Upper lobe of left lung (tissue), 6 donors: ENCODE results near the gene CSNK2B. TPM values are rescaled to one million over a fixed set of nuclear protein-coding genes. Genes with fewer than 3 reads are reported as not detected.

Source experiments
- ATAC-seq, 2 donors: fragments of 200-7000 bp; cut with Tn5 transposase; one replicate each; pipeline ENCODE4 v1.9.1; 2022; ENCODE audit warnings: mild to moderate bottlenecking in 2 of 2, moderate library complexity in 2 of 2; ENCODE audit not compliant: low FRiP score in 2 of 2
- DNase-seq, 2 donors: peaks; one replicate each; pipeline ENCODE4 v3.0.0-alpha.2; 2019 to 2020
- H3K27ac ChIP-seq, 4 donors: fragments of 200-600 bp; sonication (generic); one replicate each; pipeline ENCODE4 v1.5.1; 2016 to 2019
- H3K27me3 ChIP-seq, 4 donors: fragments of 200-600 bp; sonication (generic); one replicate each; pipeline ENCODE4 v1.5.1; 2017 to 2019
- H3K36me3 ChIP-seq, 4 donors: fragments of 200-600 bp; sonication (generic); one replicate each; pipeline ENCODE4 v1.5.1; 2016 to 2019
- H3K4me1 ChIP-seq, 4 donors: fragments of 200-600 bp; sonication (generic); one replicate each; pipeline ENCODE4 v1.5.1; 2018 to 2019
- H3K4me3 ChIP-seq, 4 donors: fragments of 200-600 bp; sonication (generic); one replicate each; pipeline ENCODE4 v1.5.1; 2017 to 2019; ENCODE audit warnings: mild to moderate bottlenecking in 2 of 4, moderate library complexity in 1 of 4
- H3K9me3 ChIP-seq, 4 donors: fragments of 200-600 bp; sonication (generic); one replicate each; pipeline ENCODE4 v1.5.1; 2018 to 2019
- CTCF ChIP-seq, 6 experiments: fragments of 450-650 bp in 4 of 6; fragments of 200-600 bp in 2 of 6; sonication (generic) in 2 of 6; IDR thresholded peaks; one replicate each; pipeline ENCODE4 v1.5.1; 2016 to 2019; ENCODE audit warnings: antibody characterized with exemption in 6 of 6
- EP300 ChIP-seq, 4 donors: sonication (generic); formaldehyde crosslinking; IDR thresholded peaks; one replicate each; pipeline ENCODE4 v1.5.1; 2017; ENCODE audit warnings: antibody characterized with exemption in 4 of 4, control low read depth in 2 of 4
- POLR2A ChIP-seq, 4 donors: fragments of 450-650 bp; IDR thresholded peaks; one replicate each; pipeline ENCODE4 v1.5.1; 2016 to 2017; ENCODE audit warnings: antibody characterized with exemption in 4 of 4, mild to moderate bottlenecking in 2 of 4
- POLR2AphosphoS5 ChIP-seq, 2 donors: sonication (generic); formaldehyde crosslinking; IDR thresholded peaks; one replicate each; pipeline ENCODE4 v1.5.1; 2017; ENCODE audit warnings: antibody characterized with exemption in 2 of 2
- WGBS, 2 donors: methylation state at CpG; one replicate each; pipeline ENCODE4 v1.1.5; 2017 to 2018; 5-methylcytosine and 5-hydroxymethylcytosine counted together
- total RNA-seq, 6 donors: library from RNA; depleted of rRNA in 4 of 6; stranded (reverse); fragments of >200 nt in 4 of 6; gene quantifications; one replicate each; pipeline versions ENCODE4 v1.1.0 to v1.2.1, GENCODE V29; 2016 to 2021
- donor health status: DM: no; HTN: no; CAD: no; lungs with moderate emphysema.
- donor health status: DM: no; HTN: yes; CAD: no; lungs with severe emphysema.

CSNK2B gene
- total RNA-seq, 6 donors from 2014 or later = 105 to 172 (median 130) TPM

DNA sequence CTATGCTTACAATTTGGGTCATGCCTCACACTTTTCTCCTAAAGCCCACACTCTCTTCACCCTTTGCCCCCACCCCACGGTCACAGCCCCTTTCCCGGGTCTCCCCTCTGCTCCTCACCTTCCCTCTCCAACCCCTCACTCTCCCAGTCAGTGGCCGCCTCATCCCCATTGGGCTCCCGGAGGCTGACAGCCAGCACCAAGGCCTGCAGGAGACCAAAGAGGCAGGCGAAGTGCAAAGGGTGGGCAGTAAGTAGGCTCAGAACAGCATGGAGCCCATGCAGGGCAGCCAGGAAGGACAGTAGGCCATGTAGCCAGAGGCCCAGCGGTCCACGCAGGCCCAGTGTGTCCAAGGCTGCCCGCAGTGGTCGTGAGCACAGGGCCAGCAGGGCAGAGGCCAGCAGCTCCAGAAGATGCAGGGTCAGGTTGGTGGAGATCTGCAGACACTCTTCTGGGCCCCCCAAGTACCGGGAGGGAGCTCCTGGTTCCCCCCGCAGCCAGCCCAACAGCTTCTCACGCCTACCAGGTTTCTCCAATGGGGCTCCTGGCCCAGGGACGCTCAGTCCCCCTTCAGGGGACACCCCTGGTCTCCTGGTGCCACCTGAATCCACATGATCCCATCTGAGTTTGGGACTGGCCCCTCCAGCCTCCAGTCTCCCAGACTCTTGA is 6.8 kb upstream of the CSNK2B start:
- DNase-seq (no peak), ATAC-seq (no peak)
- peak overlapping the region; percentile 84 to 97 (median 90) for H3K27ac ChIP-seq
- no peak for TF ChIP-seq POLR2A (IDR thresholded peaks at IDR 0.05)
- no peak for TF ChIP-seq CTCF (IDR thresholded peaks at IDR 0.05)
- TF ChIP-seq EP300 (IDR thresholded peaks at IDR 0.05) = no peak
- no peak for TF ChIP-seq POLR2AphosphoS5 (IDR thresholded peaks at IDR 0.05)
- H3K9me3 ChIP-seq = no peaks in the 10 kb centered on the region
- no peaks in the 10 kb centered on the region for H3K27me3 ChIP-seq
- 80 to 87% methylated on average over 8 to 13 of the region's 13 CpGs for WGBS, 2 donors
- H3K36me3 ChIP-seq = peaks cover 0 to 46% (median 17%) of the 10 kb centered on the region in 4 donors
- H3K4me1 ChIP-seq = peaks cover 41 to 64% (median 48%) of the 10 kb centered on the region in 4 donors
- peak overlapping the region; percentile 64 to 92 (median 64) for H3K4me3 ChIP-seq

- no peak for TF ChIP-seq CTCF (IDR thresholded peaks at IDR 0.05)
- TF ChIP-seq POLR2AphosphoS5 (IDR thresholded peaks at IDR 0.05) = no peak
- no peak for TF ChIP-seq EP300 (IDR thresholded peaks at IDR 0.05)
- TF ChIP-seq POLR2A (IDR thresholded peaks at IDR 0.05) = no peak
- H3K9me3 ChIP-seq = no peaks in the 10 kb centered on the region
- peaks cover 46 to 68% (median 52%) of the 10 kb centered on the region in 4 donors for H3K4me1 ChIP-seq
- H3K4me3 ChIP-seq = peak overlapping the region; percentile 64 to 92 (median 64)
- H3K27me3 ChIP-seq = no peaks in the 10 kb centered on the region
- H3K27ac ChIP-seq = peak overlapping the region; percentile 84 to 97 (median 90)
- peak in 1 of 2 donors; percentile 45 for DNase-seq
- WGBS, 2 donors = 22 to 28% methylated on average over 6 to 10 of the region's 13 CpGs
- peaks cover 0 to 42% (median 17%) of the 10 kb centered on the region in 4 donors for H3K36me3 ChIP-seq
- ATAC-seq = peak; percentile 25 to 34
Measured at GRCh38 chr6:31659649-31660380, 6.1 kb upstream of the CSNK2B start.

- Histone ChIP-seq H3K4me3 (peak within 1 kb of the TSS; percentile 64 to 92 (median 64)), H3K4me1 (peaks cover 46 to 68% (median 52%) of the 10 kb centered on the region in 4 donors), H3K9me3 (no peaks in the 10 kb centered on the region), H3K27ac (peak within 1 kb of the TSS; percentile 84 to 97 (median 90)), H3K27me3 (no peaks in the 10 kb centered on the region), H3K36me3 (peaks cover 0 to 37% (median 17%) of the 10 kb centered on the region in 4 donors)
- WGBS, 2 donors = 0 to 1% methylated on average over 36 to 42 of the region's 52 CpGs
- ATAC-seq (peak; percentile 88 to 89), DNase-seq (peak; percentile 93 to 97)
- TF ChIP-seq EP300 (IDR thresholded peaks at IDR 0.05) (no peak), POLR2A (IDR thresholded peaks at IDR 0.05) (peak; percentile 43 to 95 (median 86)), CTCF (IDR thresholded peaks at IDR 0.05) (peak in 1 of 6 experiments; percentile 14), POLR2AphosphoS5 (IDR thresholded peaks at IDR 0.05) (peak; percentile 91 to 95)
Measured at GRCh38 chr6:31660381-31661261, 5.3 kb upstream of the CSNK2B start, which contains the start of gene C6orf47. C6orf47 (minus strand) TSS chr6:31660778; CDS start chr6:31659947, 831 bp downstream.

DNA sequence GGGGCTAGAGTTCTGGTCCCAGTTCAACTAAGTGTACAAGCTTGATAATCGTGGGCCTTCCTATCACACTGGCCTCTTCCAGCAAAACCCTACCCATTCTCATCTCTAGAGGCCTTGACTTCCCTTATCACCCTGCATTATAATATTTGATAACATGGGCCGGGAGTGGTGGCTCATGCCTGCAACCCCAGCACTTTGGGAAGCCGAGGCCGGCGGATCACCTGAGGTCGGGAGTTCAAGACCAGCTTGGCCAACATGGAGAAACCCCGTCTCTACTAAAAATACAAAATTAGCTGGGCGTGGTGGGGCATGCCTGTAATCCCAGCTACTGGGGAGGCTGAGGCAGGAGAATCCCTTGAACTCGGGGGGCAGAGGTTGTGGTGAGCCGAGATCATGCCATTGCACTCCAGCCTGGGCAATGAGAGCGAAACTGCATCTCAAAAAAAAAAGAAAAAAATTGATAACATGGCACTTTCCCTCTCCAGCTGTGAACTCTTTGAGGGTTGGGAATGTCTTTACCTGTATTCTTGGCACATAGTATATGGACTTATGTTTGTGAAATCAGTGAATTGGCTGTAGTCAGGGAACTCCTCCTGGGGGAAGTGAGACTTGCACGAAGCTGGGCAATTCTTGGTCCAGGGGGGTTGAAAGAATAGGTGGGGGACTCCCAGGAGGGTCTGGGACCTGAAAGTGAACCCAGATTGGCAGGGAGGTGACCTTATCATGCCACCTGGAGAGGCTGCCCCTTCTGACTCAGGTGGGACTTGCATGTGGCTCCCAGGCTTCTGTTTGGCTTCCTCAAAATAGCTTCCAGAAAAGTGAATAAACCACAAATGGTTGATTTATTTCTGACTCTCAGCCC is 4.4 kb upstream of the CSNK2B start:
- TF ChIP-seq POLR2A (IDR thresholded peaks at IDR 0.05) (no peak), POLR2AphosphoS5 (IDR thresholded peaks at IDR 0.05) (no peak), EP300 (IDR thresholded peaks at IDR 0.05) (no peak), CTCF (IDR thresholded peaks at IDR 0.05) (no peak)
- Histone ChIP-seq H3K27ac (peak overlapping the region; percentile 84 to 97 (median 90)), H3K36me3 (peaks cover 0 to 29% (median 17%) of the 10 kb centered on the region in 4 donors), H3K9me3 (no peaks in the 10 kb centered on the region), H3K4me1 (peaks cover 49 to 71% (median 53%) of the 10 kb centered on the region in 4 donors), H3K27me3 (no peaks in the 10 kb centered on the region), H3K4me3 (peak overlapping the region in 2 of 4 donors; percentile 64)
- WGBS, 2 donors = 82% methylated on average over 12 of the region's 12 CpGs
- DNase-seq (no peak), ATAC-seq (no peak)
